Type B pancreatic cell (in vitro differentiated cells): Measurements from ENCODE around the gene AADAT. TPM values are rescaled to one million over a fixed set of nuclear protein-coding genes. Genes with fewer than 3 reads are reported as not detected.
"Not testable (repeated sequence)": the region's sequence is repeated elsewhere in the genome, so short reads cannot be mapped to it uniquely, and the experiment has no call there.

Experiments used
- DNase-seq: peaks from one replicate; pipeline ENCODE4 v3.0.0; 2021; ENCODE audit warnings: mixed read lengths; ENCODE audit not compliant: unreplicated experiment; ENCODE audit errors: extremely low spot score
- H3K27ac Mint-ChIP-seq: 2 replicates; pipeline ENCODE4 v1.8.0; 2021; ENCODE audit warnings: mild to moderate bottlenecking, mixed read lengths
- H3K27me3 Mint-ChIP-seq: 2 replicates; pipeline ENCODE4 v1.8.0; 2021; ENCODE audit warnings: mixed read lengths
- H3K36me3 Mint-ChIP-seq: 2 replicates; pipeline ENCODE4 v1.8.0; 2021; ENCODE audit warnings: mixed read lengths
- H3K4me1 Mint-ChIP-seq: one replicate; pipeline ENCODE4 v1.8.0; 2021; ENCODE audit warnings: mixed read lengths; ENCODE audit not compliant: unreplicated experiment
- H3K4me3 Mint-ChIP-seq: 2 replicates; pipeline ENCODE4 v1.8.0; 2021; ENCODE audit warnings: mild to moderate bottlenecking, mixed read lengths
- H3K9me3 Mint-ChIP-seq: 2 replicates; pipeline ENCODE4 v1.8.0; 2021; ENCODE audit warnings: mixed read lengths
- CTCF ChIP-seq: fragments of 200-600 bp; sonication (generic); conservative IDR thresholded peaks from 2 replicates; pipeline ENCODE4 v1.5.0; 2021; ENCODE audit warnings: antibody characterized with exemption, mild to moderate bottlenecking
- total RNA-seq: library from RNA; stranded (reverse); gene quantifications from 2 replicates; pipeline ENCODE4 v1.2.1, GENCODE V29; 2021; ENCODE audit warnings: low replicate concordance

The AADAT gene
- total RNA-seq, 1 donor from 2014 or later, result 27.1 TPM

GRCh38 chr4:170128219-170128804 is 38.6 kb upstream of the AADAT start:
- Mint-ChIP-seq H3K27me3 (no peaks in the 10 kb centered on the region), H3K27ac (no peak overlapping the region), H3K4me1 (no peaks in the 10 kb centered on the region), H3K36me3 (no peaks in the 10 kb centered on the region), H3K9me3 (peaks cover 12% of the 10 kb centered on the region), H3K4me3 (no peak overlapping the region)
- TF ChIP-seq CTCF, result no peak
- no peak for DNase-seq

GRCh38 chr4:170127758-170128157 is 38.0 kb upstream of the AADAT start:
- no peak for TF ChIP-seq CTCF
- H3K27ac Mint-ChIP-seq, result no peak overlapping the region
- no peaks in the 10 kb centered on the region for H3K4me1 Mint-ChIP-seq
- H3K27me3 Mint-ChIP-seq, result no peaks in the 10 kb centered on the region
- peaks cover 7% of the 10 kb centered on the region for H3K9me3 Mint-ChIP-seq
- no peak for DNase-seq
- no peaks in the 10 kb centered on the region for H3K36me3 Mint-ChIP-seq
- H3K4me3 Mint-ChIP-seq, result no peak overlapping the region

GRCh38 chr4:170124406-170124805 is 34.6 kb upstream of the AADAT start:
- H3K9me3 Mint-ChIP-seq, result peaks cover 14% of the 10 kb centered on the region

GRCh38 chr4:170122252-170122651 is 32.5 kb upstream of the AADAT start:
- no peak overlapping the region for H3K4me3 Mint-ChIP-seq
- H3K36me3 Mint-ChIP-seq, result no peaks in the 10 kb centered on the region
- H3K27ac Mint-ChIP-seq, result peak overlapping the region; percentile 25
- no peaks in the 10 kb centered on the region for H3K27me3 Mint-ChIP-seq
- peaks cover 19% of the 10 kb centered on the region for H3K9me3 Mint-ChIP-seq
- TF ChIP-seq CTCF, result no peak
- DNase-seq, result no peak
- no peaks in the 10 kb centered on the region for H3K4me1 Mint-ChIP-seq

More at GRCh38 chr4:170124406-170124805, 34.6 kb upstream of the AADAT start:
- TF ChIP-seq CTCF, result no peak
- no peaks in the 10 kb centered on the region for H3K27me3 Mint-ChIP-seq
- no peaks in the 10 kb centered on the region for H3K36me3 Mint-ChIP-seq
- H3K4me1 Mint-ChIP-seq, result no peaks in the 10 kb centered on the region
- DNase-seq, result no peak
- no peak overlapping the region for H3K4me3 Mint-ChIP-seq
- no peak overlapping the region for H3K27ac Mint-ChIP-seq

GRCh38 chr4:170114636-170115035 is 24.9 kb upstream of the AADAT start:
- Mint-ChIP-seq H3K9me3 (peaks cover 11% of the 10 kb centered on the region), H3K36me3 (no peaks in the 10 kb centered on the region), H3K4me1 (peaks cover 16% of the 10 kb centered on the region), H3K4me3 (no peak overlapping the region), H3K27ac (no peak overlapping the region), H3K27me3 (no peaks in the 10 kb centered on the region)
- no peak for DNase-seq
- TF ChIP-seq CTCF, result no peak

GRCh38 chr4:170114183-170114582 is 24.4 kb upstream of the AADAT start:
- not testable (repeated sequence) for H3K27me3 Mint-ChIP-seq

More at GRCh38 chr4:170114183-170114582, 24.4 kb upstream of the AADAT start:
- H3K36me3 Mint-ChIP-seq, H3K4me3 Mint-ChIP-seq, DNase-seq, H3K27ac Mint-ChIP-seq: not testable (repeated sequence)
- Mint-ChIP-seq H3K9me3 (peaks cover 11% of the 10 kb centered on the region), H3K4me1 (peaks cover 20% of the 10 kb centered on the region)
